IMR-90 (cell line): ENCODE data around the gene C16orf96.

Experiments
- BHLHE40 ChIP-seq: fragments of 150-350 bp; IDR thresholded peaks from 2 replicates; pipeline ENCODE4 v1.6.1; 2016; ENCODE audit warnings: mild to moderate bottlenecking, low read depth, low read length
- CTCF ChIP-seq: conservative IDR thresholded peaks from 2 replicates; pipeline ENCODE4 v1.5.1; 2012; ENCODE audit warnings: mild to moderate bottlenecking, low read depth, low read length, improper control_type of control experiment
- FOS ChIP-seq: fragments of 150-350 bp; IDR thresholded peaks from 2 replicates; pipeline ENCODE4 v1.6.1; 2016; ENCODE audit warnings: low read depth, low read length

DNA sequence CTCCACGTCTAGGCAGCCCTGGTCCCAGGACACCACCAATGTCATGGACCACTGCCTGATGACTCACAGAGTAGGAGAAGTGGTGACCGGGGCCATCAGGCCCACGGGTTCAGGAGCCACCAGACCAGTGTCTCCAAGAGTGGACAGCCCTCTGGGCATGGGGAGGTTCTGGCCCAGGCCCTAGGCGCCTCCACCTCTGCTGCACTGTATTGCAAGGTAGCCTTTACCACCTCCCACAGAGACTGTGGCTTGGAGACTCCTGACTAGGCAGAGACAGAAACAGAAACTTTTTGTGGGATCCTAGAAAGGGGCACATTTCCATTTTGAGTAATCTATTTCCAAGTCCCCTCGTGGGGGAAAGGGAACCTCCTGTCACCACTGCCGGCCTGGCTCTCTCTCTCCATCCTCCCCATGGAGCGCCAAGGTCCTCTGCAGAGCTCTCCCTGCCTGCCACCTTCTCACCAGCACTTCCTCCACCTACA is 20.5 kb upstream of the C16orf96 start:
- TF ChIP-seq FOS = no peak
- TF ChIP-seq CTCF = no peak
- no peak for TF ChIP-seq BHLHE40
